Activated T-cell treated with anti-CD3 and anti-CD28 coated beads, Interleukin-2, amount 50 U/mL, for 72 hours (primary cell): ENCODE data around the gene CR1. TPM values are rescaled to one million over a fixed set of nuclear protein-coding genes. Genes with fewer than 3 reads are reported as not detected.
"Not testable (repeated sequence)": the region's sequence is repeated elsewhere in the genome, so short reads cannot be mapped to it uniquely, and the experiment has no call there.

Source experiments
- ATAC-seq, 2 donors: fragments of 150-1000 bp; cut with Tn5 transposase; replicated peaks in 1 of 2; 2 replicates each; pipeline ENCODE4 v1.10.0; 2021; ENCODE audit warnings: moderate library complexity in 2 of 2, mild to moderate bottlenecking in 1 of 2
- DNase-seq, 2 donors: peaks; one replicate each; pipeline ENCODE4 v3.0.0; 2021 to 2022; ENCODE audit warnings: mixed read lengths in 1 of 2
- H3K27ac Mint-ChIP-seq: one replicate; pipeline ENCODE4 v1.8.0; 2022; ENCODE audit warnings: mild to moderate bottlenecking, moderate library complexity, mixed read lengths
- H3K27me3 Mint-ChIP-seq: one replicate; pipeline ENCODE4 v1.8.0; 2022; ENCODE audit warnings: low read depth, mixed read lengths
- H3K36me3 Mint-ChIP-seq, 2 donors: one replicate each; pipeline ENCODE4 v1.8.0; 2022; ENCODE audit warnings: mixed read lengths in 2 of 2, mild to moderate bottlenecking in 1 of 2; ENCODE audit not compliant: insufficient read depth in 2 of 2
- H3K4me1 Mint-ChIP-seq: one replicate; pipeline ENCODE4 v1.8.0; 2022; ENCODE audit warnings: low read depth, mixed read lengths
- H3K4me3 Mint-ChIP-seq, 2 donors: one replicate each; pipeline ENCODE4 v1.8.0; 2022; ENCODE audit warnings: mild to moderate bottlenecking in 2 of 2, mixed read lengths in 2 of 2, moderate library complexity in 2 of 2
- H3K9me3 Mint-ChIP-seq, 2 donors: one replicate each; pipeline ENCODE4 v1.8.0; 2022; ENCODE audit warnings: mixed read lengths in 2 of 2
- total RNA-seq, 2 donors: library from RNA; stranded (reverse); gene quantifications; one replicate each; pipeline ENCODE4 v1.2.3, GENCODE V29; 2022

The CR1 gene
- total RNA-seq, 2 donors from 2014 or later: 0.09 to 0.22 TPM

- no peak overlapping the region for H3K4me3 Mint-ChIP-seq
- H3K27ac Mint-ChIP-seq: no peak overlapping the region
- no peak for ATAC-seq
- no peaks in the 10 kb centered on the region for H3K4me1 Mint-ChIP-seq
- H3K27me3 Mint-ChIP-seq: peaks cover 20% of the 10 kb centered on the region
- DNase-seq: no peak
- H3K9me3 Mint-ChIP-seq: peaks cover 0 to 1% of the 10 kb centered on the region in 2 donors
- H3K36me3 Mint-ChIP-seq: no peaks in the 10 kb centered on the region
Observed at GRCh38 chr1:207658904-207659485, 163.0 kb downstream of the CR1 start.

DNA sequence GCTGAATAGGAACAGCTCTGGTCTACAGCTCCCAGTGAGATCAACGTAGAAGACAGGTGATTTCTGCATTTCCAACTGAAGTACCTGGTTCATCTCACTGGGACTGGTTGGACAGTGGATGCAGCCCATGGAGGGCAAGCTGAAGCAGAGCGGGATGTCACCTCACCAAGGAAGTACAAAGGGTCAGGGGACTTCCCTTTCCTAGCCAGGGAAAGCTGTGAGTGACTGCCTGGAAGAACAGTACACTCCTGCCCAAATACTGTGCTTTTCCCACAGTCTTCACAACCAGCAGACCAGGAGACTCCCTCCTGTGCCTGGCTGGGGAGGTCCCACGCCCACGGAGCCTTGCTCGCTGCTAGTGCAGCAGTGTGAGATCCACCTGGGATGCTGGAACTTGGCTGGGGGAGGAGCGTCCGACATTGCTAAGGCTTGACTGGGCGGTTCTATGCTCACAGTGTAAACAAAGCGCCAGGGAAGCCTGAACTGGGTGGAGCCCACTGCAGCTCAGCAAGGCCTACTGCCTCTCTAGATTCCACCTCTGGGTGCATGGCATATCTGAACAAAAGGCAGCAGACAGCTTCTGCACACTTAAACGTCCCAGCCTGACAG lies 163.7 kb downstream of the CR1 start:
- H3K36me3 Mint-ChIP-seq: no peaks in the 10 kb centered on the region
- no peaks in the 10 kb centered on the region for H3K4me1 Mint-ChIP-seq
- ATAC-seq (no peak), DNase-seq (no peak)
- peaks cover 26% of the 10 kb centered on the region for H3K27me3 Mint-ChIP-seq
- H3K27ac Mint-ChIP-seq: no peak overlapping the region
- peaks cover 0 to 1% of the 10 kb centered on the region in 2 donors for H3K9me3 Mint-ChIP-seq
- no peak overlapping the region for H3K4me3 Mint-ChIP-seq

- peaks cover 34% of the 10 kb centered on the region for H3K27me3 Mint-ChIP-seq
- DNase-seq, H3K27ac Mint-ChIP-seq, H3K36me3 Mint-ChIP-seq, H3K4me3 Mint-ChIP-seq, H3K9me3 Mint-ChIP-seq, ATAC-seq, H3K4me1 Mint-ChIP-seq: not testable (repeated sequence)
Observed at GRCh38 chr1:207661420-207661819, 165.5 kb downstream of the CR1 start.

DNA sequence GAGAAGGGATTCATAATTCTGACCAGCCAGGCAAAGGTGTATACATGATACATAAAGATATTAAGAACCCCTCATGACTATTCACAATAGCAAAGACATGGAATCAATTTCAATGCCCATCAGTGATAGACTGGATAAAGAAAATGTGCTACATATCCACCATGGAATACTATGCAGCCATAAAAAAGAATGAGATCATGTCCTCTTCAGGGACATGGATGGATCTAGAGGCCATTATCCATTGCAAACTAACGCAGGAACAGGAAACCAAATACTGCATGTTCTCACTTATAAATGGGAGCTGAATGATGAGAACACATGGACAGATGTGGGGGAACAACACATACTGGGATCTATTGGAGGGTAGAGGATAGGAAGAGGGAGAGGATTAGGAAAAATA lies 170.4 kb downstream of the CR1 start:
- ATAC-seq: no peak
- Mint-ChIP-seq H3K36me3 (no peaks in the 10 kb centered on the region), H3K4me1 (no peaks in the 10 kb centered on the region), H3K4me3 (no peak overlapping the region), H3K27ac (no peak overlapping the region), H3K27me3 (peaks cover 67% of the 10 kb centered on the region), H3K9me3 (peaks cover 1 to 5% of the 10 kb centered on the region in 2 donors)
- DNase-seq: no peak

GRCh38 chr1:207669528-207670009 lies 173.6 kb downstream of the CR1 start:
- Mint-ChIP-seq H3K36me3 (no peaks in the 10 kb centered on the region), H3K4me3 (peak overlapping the region; percentile 10 to 25), H3K9me3 (peaks cover 0 to 5% of the 10 kb centered on the region in 2 donors), H3K4me1 (no peaks in the 10 kb centered on the region), H3K27ac (no peak overlapping the region), H3K27me3 (peaks cover 76% of the 10 kb centered on the region)
- DNase-seq: no peak
- no peak for ATAC-seq

GRCh38 chr1:207670192-207670591 lies 174.2 kb downstream of the CR1 start:
- Mint-ChIP-seq H3K4me1 (no peaks in the 10 kb centered on the region), H3K27me3 (peaks cover 73% of the 10 kb centered on the region), H3K36me3 (no peaks in the 10 kb centered on the region), H3K4me3 (no peak overlapping the region), H3K9me3 (peaks cover 0 to 5% of the 10 kb centered on the region in 2 donors), H3K27ac (no peak overlapping the region)
- ATAC-seq (no peak), DNase-seq (no peak)

GRCh38 chr1:207670997-207671396 lies 175.0 kb downstream of the CR1 start:
- Mint-ChIP-seq H3K36me3 (no peaks in the 10 kb centered on the region), H3K4me1 (no peaks in the 10 kb centered on the region), H3K4me3 (no peak overlapping the region), H3K27ac (no peak overlapping the region), H3K27me3 (peaks cover 72% of the 10 kb centered on the region), H3K9me3 (peaks cover 0 to 5% of the 10 kb centered on the region in 2 donors)
- DNase-seq (no peak), ATAC-seq (no peak)

- no peaks in the 10 kb centered on the region for H3K9me3 Mint-ChIP-seq
- DNase-seq: peak in 1 of 2 donors; percentile 18
- H3K4me1 Mint-ChIP-seq: no peaks in the 10 kb centered on the region
- H3K36me3 Mint-ChIP-seq: no peaks in the 10 kb centered on the region
- H3K27ac Mint-ChIP-seq: no peak overlapping the region
- H3K27me3 Mint-ChIP-seq: peaks cover 55% of the 10 kb centered on the region
- peak in 1 of 2 donors; percentile 34 for ATAC-seq
- no peak overlapping the region for H3K4me3 Mint-ChIP-seq
Observed at GRCh38 chr1:207672522-207673130, 176.7 kb downstream of the CR1 start.

DNA sequence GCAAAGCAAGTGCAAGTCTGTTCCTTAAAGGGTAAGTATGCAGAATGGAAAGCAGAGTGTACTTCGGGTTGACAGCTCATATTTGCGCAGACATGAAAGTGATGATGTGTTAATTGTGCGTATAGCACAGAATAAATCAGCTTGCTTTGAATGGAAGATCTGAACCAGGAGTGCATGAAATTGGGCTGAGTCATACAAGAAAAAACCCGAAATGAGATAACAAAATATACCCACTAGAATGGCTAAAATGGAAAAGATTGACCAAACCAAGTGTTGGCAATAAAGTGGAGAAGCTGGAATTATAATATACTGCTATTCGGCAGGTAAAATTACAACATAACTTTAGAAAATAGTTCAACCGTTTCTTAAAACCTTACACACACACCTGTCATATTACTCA lies 177.4 kb downstream of the CR1 start:
- no peaks in the 10 kb centered on the region for H3K4me1 Mint-ChIP-seq
- H3K4me3 Mint-ChIP-seq: no peak overlapping the region
- H3K27ac Mint-ChIP-seq: no peak overlapping the region
- DNase-seq (no peak), ATAC-seq (peak in 1 of 2 donors; percentile 94)
- H3K36me3 Mint-ChIP-seq: no peaks in the 10 kb centered on the region
- H3K27me3 Mint-ChIP-seq: peaks cover 48% of the 10 kb centered on the region
- H3K9me3 Mint-ChIP-seq: no peaks in the 10 kb centered on the region

DNA sequence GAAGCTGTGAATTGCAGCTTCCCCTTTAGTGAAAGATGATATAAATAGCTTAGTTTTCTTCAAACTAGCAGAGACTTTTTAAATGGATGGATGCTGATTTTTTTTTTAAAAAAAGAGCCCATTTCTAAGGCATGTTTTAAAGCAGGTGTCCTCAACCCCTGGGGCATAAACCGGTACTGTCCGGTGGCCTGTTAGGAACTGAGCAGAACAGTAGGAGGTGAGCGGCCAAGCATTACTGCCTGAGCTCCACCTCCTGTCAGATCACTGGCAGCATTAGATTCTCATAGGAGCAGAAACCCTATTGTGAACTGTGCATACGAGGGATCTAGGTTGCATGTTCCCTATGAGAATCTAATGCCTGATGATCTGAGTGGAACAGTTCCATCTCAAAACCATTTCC lies 180.2 kb downstream of the CR1 start:
- no peak for ATAC-seq

GRCh38 chr1:207680590-207681388 lies 184.8 kb downstream of the CR1 start:
- not testable (repeated sequence) for H3K36me3 Mint-ChIP-seq, ATAC-seq, H3K27ac Mint-ChIP-seq, DNase-seq, H3K9me3 Mint-ChIP-seq, H3K4me1 Mint-ChIP-seq, H3K4me3 Mint-ChIP-seq, H3K27me3 Mint-ChIP-seq

More for the DNA sequence above, 180.2 kb downstream of the CR1 start:
- no peak for DNase-seq
- Mint-ChIP-seq H3K36me3 (no peaks in the 10 kb centered on the region), H3K4me1 (no peaks in the 10 kb centered on the region), H3K9me3 (no peaks in the 10 kb centered on the region), H3K4me3 (no peak overlapping the region), H3K27me3 (peaks cover 24% of the 10 kb centered on the region), H3K27ac (no peak overlapping the region)

DNA sequence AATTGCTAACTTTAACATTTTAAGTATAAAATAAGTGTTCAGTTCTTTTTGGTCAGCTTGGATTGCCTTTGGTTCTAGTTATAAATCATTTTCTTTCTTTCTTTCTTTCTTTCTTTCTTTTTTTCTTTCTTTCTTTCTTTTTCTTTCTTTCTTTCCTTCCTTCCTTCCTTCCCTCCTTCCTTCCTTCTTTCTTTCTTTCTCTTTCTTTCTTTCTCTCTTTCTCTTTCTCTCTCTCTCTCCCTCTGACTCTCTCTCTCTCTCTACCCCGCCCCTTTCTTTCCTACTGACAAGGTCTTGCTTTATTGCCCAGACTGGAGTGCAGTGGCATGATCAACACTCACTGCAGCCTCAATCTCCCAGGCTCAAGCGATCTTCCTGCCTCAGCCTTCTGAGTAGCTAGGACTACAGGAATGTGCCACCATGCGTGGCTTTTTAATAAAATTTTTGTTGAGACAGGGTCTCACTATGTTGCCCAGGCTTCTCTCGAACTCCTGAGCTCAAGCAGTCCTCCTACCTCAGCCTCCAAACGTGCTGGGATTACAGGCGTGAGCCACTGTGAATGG lies 187.0 kb downstream of the CR1 start:
- H3K27ac Mint-ChIP-seq, ATAC-seq, H3K36me3 Mint-ChIP-seq, H3K27me3 Mint-ChIP-seq, H3K9me3 Mint-ChIP-seq, H3K4me3 Mint-ChIP-seq, H3K4me1 Mint-ChIP-seq, DNase-seq: not testable (repeated sequence)

DNA sequence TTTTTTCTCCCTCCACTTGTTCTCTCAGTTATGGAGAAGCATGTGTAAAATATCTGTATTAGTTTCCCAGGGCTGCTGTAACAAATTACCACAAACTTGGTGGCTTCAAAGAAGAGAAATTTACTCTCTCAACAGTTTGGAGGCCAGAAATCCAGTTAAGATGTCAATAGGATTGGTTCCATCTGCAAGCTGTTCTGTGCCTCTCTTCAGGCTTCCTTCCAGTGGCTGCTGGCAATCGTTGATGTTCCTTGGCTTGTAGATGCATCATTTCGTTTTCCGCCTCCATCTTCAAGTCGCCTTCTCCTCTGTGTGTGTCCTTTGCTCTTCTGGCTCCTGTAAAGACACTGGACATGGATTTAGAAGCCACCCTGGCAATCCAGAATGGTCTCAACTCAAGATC lies 194.6 kb downstream of the CR1 start:
- not testable (repeated sequence) for ATAC-seq, H3K36me3 Mint-ChIP-seq, DNase-seq, H3K27ac Mint-ChIP-seq, H3K9me3 Mint-ChIP-seq, H3K4me3 Mint-ChIP-seq, H3K4me1 Mint-ChIP-seq
- H3K27me3 Mint-ChIP-seq: peaks cover 18% of the 10 kb centered on the region
